ENCODE results near the gene WSB1. TPM values are rescaled to one million over a fixed set of nuclear protein-coding genes. Genes with fewer than 3 reads are reported as not detected.
A peak's percentile ranks its signal among the peaks of the same experiment; 100 is the strongest.

The WSB1 gene
- polyA plus RNA-seq, 1 donor = 191 TPM

DNA sequence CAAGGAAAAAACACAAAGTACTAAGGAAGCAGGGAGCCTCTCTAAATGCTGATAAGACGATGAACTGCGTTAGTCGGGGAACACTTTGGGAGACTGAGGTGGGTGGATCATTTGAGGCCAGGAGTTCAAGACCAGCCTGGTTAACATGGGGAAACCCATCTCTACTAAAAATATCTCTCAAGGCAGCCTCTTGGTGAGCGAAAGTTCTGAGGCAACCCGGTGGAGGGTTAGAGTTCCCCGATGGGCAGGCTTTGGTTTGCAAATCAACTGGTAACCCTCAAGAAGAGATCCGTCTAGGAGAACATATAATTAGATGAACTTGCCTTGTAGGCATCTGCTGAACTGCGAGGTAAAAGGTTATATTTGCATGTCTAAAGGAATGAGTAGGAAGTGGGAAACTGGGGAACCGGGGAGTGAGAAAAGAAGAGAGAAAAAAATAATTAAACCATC is 44.6 kb downstream of the WSB1 start:
- no peak for DNase-seq (ENCODE audit: low read depth)

DNA sequence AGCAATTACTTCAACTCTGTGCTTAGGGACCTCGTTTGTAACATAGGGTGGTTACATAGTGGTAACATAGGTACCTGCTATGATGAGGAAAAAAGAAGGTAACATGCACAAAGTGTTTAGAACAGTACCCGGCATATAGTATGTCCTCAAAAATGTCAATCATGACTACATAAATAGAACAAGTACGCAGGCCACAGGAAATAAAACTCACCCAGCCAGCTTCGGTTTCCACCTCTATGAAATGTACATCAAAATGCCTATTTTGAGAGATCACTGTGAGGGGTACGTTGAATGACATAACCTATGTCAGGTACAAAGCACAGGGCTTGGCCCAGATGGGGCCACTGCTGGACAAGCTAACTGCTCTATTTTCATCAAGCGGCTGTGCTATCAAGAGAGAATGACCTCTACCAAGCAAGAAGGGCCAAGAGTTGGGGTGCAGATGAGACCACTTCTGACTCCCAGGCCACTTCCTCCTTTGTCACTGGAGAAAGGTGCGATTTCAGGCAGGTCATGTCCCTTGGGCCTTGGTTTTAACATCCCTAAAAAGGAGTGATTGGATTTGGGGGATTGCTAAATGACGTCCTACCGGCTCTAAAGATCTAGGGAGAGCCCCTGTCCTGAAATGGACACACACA is 45.4 kb downstream of the WSB1 start:
- DNase-seq (ENCODE audit: low read depth) = no peak

DNA sequence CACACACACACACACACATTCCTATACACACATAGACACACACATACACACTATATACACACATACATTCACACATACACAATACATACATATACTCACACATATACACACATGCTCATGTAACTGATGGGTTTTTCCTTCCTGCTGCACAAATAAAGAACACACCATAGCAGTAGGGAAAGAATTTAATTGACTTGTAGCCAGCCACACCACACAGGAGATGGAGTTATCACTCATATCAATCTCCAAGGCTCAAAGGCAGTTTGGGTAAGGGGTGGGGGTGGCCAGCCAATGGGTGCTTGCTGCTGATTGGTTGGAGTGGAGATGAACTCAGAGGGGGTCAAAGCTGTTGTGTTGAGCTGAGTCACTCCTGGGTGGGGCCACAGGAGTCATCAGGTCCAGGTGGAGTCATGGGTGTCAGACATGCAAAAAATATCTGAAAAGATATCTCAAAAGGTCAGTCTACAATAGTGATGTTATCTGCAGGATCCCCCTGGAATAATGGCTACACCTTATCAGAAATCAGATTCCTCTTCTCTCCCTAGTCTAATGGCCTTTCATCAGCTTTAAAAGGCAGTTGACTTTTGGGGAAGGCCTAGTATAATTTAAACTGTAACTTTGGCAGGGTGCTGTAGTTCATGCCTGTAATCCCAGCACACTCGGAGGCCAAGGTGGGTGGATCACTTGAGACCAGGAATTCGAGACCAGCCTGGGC is 46.1 kb downstream of the WSB1 start:
- no peak for DNase-seq (ENCODE audit: low read depth)

DNA sequence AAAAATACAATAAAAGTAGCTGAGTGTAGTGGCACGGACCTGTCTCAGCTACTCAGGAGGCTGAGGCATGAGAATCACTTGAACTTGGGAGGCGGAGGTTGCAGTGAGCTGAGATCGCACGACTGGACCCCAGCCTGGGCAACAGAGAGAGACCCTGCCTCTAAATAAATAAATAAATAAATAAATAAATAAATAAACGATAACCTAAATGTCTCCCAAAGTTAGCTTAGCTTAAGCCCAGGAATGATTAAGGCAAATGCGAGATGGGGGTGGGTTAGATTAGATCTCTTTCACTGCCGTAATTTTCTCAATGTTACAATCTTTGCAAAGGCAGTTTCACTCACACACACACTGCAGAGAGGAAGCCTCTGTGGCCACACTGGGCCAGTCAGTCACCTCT is 46.7 kb downstream of the WSB1 start:
- no peak for DNase-seq (ENCODE audit: low read depth)

DNA sequence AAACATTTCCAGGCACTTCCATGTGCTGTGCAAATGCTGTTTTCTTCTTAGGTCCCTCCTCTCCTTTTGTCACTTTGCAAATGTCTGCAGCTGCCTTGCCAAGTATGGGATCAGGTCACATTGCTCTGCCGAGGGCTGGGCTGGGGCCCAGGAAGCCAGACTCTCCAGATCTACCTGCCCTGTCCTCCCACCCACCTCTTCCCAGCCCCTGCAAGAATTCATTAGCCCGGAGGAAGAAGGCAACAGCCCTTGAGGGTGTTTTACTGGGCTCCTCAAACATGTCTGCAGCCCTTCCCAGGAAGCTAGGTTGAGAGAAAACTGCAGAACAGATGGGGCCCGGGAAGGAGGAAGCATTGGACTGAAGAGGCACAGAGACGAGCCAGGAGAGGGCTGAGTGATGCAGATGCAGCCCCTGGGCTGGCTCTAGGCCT is 47.1 kb downstream of the WSB1 start:
- DNase-seq (ENCODE audit: low read depth) = no peak

DNA sequence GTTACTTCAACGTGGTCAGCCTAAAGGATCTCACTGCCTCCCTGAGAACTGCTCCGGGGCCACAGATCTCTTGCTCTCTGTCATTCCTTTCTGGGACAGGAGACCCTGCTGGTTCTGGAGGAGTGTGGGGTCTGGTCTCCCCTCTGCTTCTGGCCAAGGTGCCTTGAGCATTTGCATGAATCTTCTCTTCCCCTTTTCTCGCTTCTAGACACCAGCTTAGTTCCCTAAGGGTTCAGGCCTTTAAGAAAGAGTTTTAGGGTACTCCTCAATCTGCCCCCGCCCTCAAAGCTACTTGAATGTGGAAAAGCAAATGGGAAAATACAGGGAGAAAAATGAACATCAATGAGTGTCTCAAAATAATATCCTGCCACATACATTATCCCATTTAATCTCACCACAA is 48.1 kb downstream of the WSB1 start:
- DNase-seq (ENCODE audit: low read depth) = no peak

DNA sequence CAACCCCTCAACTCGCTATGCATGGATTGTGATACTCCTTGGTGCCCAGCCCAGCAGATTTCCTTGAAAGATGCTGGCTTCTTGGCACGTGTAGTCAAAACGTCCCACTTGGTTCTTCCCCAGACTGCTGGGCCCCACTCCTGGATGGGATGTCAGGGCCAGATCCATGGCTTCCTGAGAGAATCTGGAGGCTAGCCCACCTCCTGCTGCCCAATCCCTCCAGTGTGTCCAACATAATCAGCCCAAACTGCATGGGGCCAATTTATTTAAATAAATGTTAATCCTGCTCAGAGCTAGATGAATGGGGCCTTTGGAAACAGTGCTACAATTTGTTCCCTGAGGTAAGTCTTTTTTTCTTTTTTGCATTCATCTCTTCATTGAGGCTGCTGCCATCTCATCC is 49.4 kb downstream of the WSB1 start:
- no peak for DNase-seq (ENCODE audit: low read depth)

DNA sequence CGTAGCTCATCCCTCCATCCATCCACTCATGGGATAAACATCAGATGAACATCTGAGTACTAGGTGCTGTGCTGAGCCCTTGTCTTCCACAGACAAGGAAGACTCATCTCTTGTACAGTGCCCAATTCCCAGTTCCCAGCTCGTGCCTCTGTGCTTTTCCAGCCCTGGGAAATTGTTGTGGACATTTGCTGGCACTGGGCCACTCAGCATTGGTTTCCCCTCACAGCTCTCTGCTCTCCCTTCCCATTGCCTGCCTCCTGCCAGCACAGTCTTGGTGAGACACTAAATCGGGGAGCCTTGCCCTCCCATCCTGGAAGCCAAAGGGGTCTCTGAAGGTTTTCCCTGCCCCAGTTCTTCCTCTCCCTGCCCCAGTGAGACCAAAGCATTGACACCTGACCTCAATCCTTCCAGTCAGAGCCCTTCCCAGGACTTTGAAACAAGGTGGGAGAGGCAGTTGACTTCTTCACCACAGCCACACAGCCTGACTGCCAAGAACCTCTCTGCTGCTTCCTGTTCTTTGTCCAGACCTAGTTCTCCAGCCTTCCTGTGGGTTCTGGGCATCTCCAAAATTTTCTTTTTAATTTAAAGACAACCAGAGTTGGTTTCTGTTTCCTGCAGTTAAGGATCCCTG is 50.2 kb downstream of the WSB1 start:
- DNase-seq (ENCODE audit: low read depth) = no peak

DNA sequence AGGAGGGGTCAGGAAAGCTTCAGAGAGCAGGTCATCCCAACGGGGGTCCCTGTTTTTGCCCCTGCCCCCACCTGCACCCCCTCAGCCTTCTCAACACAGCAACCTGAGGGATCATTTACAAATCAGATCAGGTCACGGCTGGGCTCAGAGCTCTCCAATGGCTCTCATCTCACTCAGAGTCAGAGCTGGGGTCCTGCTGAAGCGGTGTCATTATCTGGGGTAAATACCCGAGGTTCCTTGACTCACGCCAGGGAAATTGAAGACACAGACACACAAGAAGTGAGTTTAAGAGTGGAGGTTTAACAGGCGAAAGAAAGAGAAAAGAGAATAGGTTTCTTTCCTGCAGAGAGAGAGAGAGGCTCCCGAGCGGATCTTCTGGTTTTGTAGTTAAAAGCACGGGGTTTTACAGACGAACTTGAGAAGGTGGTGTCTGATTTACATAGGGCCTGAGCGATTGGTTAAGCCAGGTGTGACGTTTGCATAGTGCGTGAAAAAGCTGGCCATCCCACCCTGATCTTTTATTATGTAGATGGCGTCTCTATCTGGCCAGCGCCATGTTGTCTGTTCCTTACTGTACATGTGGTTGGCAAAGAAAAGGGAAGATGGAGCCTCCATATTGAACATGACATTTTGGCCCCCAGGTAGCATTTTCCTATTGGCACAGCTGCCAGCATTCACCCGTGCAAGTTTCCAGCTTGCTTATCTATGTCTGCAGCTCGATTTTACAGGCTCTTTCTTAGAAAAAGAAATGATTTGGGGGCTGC is 51.4 kb downstream of the WSB1 start:
- no peak for DNase-seq (ENCODE audit: low read depth)

DNA sequence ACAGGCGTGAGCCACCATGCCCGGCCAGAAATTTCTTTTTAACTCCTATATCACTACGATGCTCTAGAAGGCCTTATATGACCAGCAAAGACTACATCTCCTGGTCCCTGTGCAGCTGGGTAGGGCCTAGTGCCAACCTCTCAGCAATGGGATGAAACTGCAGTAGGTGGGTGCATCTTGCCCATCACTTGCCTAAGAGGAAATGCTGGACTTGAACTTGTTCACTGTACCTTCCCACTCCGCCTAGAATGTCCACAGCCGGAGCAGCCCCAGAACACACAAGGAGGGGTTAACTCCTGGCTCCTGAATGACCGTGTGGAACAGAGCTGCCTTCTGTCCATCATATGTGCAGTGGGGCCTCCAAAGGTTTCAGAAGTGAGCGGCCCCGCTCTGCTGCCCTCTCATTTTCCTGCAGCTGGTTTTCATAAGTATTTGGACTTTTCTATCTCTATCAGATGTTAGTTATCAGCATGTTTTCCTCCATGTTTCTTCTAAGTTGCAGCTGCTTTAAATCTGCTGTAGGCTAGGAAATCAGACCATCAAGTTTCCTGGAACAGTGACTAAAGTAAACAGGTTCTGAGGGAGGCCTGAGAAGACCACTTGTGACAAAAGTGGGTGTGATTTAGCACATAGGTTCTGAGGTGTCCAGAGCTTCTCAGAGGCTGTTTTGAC is 52.5 kb downstream of the WSB1 start:
- no peak for DNase-seq (ENCODE audit: low read depth)

DNA sequence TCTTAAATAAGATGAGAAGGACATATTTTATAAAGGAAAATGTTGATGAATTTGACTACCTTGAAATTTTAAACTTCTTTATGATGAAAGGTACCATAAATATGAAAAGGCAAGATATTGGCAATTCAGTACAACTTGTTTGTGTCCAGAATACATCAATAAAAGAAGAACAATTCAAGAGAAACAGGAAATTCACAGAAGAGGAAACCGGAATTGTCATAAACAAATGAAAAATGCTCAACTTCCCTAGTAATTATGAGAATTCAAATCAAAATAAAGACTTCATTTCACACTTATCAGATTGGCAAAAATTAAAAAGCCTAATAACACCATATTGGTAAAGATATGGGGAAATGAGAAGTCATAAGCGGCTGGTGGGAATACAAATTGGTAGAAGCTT is 54.3 kb downstream of the WSB1 start:
- DNase-seq (ENCODE audit: low read depth) = no peak

DNA sequence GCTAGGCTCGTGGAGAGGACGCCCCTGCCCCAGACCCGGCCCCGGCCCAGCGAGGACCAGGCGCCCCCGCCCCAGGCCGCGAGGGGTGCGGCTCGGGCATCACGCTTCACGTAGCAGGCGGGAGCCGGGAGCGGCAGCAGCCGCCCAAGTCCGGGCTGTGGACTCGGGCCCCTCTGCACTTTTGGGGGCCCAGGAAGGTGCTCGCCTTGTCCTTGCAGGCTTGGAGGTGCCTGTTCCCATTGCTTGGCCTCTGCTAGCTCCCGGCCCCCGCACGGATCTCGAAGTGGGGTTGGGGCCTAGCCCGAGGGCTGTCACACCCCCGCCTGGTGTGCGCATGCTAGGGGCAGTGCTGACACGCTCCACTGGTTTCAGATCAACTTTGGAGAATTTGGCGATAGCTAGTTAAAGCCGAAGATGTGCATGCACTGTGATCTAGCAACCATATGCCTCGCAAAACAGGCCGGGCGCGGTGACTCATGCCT is 55.7 kb downstream of the WSB1 start:
- DNase-seq (ENCODE audit: low read depth) = no peak

DNA sequence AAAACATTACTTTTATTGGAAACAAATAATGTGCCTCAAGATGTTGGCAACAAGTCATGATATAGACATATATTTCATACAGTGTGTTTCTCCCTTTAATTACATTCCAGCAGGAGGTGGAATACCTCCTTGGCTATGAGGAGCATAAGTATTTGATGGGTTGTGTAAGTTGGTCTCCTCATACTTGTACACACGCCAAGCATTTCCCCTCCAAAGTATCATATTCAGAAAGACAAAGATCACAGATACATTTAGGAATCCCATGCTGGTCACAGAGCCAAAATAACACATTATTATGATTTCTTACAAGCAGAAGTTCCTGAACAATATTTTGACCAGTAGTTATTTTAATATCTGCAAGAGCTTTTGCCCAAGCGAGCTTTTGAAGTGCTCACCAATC is 57.8 kb downstream of the WSB1 start:
- DNase-seq (ENCODE audit: low read depth) = no peak

DNA sequence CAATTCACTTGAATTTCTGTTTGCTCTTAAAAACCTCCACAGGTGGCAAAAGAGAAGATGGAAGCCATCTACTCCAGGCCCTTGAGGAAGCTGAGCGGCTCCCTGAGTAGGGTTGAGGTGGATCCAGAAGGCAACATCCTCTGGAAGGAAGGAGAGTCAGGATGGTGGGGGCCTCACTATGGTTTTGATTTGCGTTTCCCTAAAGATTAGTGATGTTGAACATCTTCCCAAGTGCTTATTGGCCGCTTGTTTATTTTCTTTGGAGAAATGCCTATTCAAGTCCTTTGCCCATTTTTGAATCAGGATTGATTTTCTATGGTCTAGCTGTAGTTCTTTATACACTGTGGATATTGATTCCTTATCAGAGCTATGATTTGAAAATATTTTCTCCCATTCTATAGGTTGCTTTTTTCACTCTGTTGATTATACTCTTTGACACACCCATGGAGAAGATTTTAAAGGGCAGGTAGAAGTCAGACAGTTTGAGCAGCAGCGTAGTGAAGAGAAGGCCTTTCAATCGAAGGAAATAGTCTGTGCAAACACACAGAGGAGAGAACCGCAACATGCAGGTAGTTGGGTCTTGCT is 58.6 kb downstream of the WSB1 start:
- no peak for DNase-seq (ENCODE audit: low read depth)

DNA sequence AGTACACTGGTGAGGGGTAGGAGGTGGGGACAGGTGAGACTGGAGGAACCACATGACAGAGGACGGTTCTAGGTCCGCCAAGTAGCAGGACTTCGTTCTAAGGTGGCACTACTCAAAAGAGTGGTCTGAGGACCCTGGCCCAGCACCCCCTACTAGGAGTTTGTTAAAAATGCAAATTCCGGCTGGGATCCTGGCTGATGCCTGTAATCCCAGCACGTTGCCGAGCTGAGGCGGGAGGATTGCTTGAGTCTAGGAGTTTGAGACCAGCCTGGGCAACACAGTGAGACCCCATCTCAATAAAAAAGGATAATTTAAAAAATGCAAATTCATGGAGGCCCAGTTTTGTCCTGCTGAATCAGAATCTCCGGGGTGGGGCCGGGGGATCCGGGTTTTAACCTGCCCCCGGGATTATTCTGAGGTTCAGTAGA is 59.1 kb downstream of the WSB1 start:
- DNase-seq (ENCODE audit: low read depth) = no peak

DNA sequence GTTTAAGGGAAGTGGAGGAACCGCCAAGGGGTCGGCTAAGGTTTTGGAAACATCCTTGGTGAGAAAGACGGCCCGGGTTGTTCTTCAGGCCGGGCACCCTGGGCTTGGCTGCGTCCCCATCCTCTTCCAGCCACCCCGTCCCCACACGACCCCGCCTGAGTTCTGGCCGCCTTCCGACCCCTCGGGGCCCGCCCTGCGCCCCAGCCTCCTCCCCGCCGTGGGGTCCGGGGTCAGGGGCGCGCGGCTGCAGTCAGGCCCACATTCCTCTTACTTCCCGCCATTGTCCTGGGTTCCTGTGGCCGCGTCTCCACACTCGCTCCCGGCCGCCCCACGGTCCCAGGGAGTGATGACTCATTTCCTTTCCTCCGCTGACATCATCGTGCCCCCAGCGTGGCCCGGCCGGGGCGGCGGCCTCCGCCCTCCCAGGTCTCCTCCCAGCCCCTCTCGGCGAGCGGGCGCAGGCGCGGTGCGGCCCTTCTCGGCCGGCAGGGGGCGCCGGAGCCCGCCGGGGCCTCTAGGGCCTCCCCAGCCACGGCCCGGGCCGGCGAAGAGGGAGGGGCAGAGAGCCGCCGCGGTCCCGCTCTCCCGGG is 59.6 kb downstream of the WSB1 start:
- peak; percentile 70 for DNase-seq (ENCODE audit: low read depth)

DNA sequence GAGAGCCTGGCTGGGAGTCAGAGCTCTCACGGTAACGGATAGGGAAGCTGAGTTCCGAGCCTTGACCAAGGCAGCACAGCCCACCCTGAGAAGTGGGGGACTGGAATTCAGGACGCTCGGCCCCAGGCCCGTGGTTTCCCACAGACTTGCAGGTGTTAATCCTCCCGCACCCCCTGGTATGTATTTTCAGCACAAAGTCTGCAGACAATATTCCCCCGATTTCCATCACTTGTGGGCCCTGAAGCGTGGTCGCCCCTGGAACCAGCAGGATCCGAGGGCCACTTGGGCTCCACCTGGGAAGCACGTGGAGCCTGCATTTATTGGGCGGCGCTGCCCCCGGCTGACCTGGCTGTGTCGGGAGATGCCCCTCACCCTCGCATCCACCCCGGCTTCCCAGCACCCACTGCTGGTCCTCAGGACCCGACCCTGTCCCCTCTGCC is 60.2 kb downstream of the WSB1 start:
- no peak for DNase-seq (ENCODE audit: low read depth)

DNA sequence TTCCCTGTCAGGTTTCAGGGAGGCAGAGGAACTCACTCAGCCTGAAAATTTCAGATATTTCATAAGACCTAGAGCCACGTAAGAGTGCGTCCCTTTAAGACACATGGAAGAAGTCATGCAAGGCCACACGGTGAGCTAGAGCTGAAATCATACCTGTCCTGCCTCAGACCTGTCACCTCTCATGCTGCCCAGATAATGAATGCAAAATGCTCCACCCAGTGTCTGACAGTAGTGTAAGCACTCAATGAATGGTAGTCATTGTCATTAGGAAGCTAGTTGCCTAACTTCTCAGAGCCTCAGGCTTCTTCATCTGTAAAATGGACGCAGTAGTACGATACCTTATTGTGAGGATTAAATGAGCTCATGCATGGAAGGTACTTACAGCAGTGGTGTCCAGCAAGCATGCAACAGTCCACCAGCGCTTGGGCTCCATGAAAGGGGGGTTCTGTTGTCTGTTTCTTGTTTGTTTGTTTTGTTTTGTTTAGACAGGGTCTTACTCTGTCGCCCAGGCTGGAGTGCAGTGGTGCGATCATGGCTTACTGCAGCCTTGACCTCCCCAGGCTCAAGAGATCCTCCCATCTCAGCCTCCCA is 60.7 kb downstream of the WSB1 start:
- DNase-seq (ENCODE audit: low read depth) = no peak

DNA sequence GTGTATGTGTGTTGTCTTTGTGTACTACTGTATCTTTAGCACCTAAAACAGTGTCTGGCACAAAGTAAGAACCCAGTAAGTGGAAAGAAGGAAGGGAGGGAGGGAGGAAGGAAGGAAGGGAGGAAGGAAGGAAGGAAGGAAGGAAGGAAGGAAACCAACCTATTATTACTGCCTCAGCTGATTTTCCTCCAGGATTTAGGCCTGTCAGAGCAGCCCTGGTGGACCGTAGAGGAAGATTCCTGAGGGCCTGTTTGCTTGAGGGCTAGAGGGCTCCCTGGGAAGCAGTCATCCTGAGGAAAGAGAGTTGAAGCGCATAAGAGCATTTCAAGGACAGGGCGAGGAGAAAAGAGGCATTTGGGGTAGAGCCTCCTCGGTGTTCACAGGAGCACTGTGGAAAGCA is 61.5 kb downstream of the WSB1 start:
- no peak for DNase-seq (ENCODE audit: low read depth)

DNA sequence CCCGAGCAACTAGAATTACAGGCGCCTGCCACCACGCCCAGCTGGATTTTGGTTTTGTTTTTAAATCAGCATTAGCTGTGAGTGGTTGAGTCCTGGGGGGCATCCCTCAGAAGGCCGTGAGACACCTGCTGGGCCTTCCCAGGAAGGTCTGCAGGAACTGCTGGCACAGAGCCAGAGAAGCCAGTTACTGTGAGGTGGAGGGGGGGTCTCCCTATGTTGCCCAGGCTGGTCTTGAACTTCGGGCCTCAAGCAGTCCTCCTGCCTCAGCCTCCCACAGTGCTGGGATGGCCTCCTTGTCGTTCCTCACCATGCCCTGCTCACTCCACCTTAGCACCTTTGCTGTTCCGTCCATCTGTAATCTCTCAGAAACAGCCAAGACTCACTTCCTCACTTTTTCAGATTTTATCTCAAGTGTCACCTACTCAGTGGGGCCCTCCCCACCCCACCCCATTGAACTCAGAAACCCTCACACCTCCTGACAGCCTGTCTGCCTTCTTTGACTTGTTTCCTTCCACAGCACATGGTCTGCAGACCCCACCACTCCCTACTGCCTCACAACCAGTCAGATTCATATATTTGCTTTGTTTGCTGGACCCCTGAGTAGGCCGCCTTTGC is 62.3 kb downstream of the WSB1 start:
- DNase-seq (ENCODE audit: low read depth) = no peak

All from forelimb muscle (tissue), 1 donor.